Prostate gland (tissue), 2 donors: ENCODE measurements around the gene NTNG2.

Source experiments
- POLR2AphosphoS5 ChIP-seq: sonication (generic); formaldehyde crosslinking; IDR thresholded peaks from one replicate; pipeline ENCODE4 v1.6.1; 2017; ENCODE audit warnings: antibody characterized with exemption
- TF ChIP-seq, protein P1 (sequence below), 4 experiments: fragments of 200-600 bp in 2 of 4; fragments of 450-650 bp in 2 of 4; sonication (generic) in 2 of 4; IDR thresholded peaks; 1 replicate in 3 of 4; 2 replicates in 1 of 4; pipeline ENCODE4 v1.5.1; 2016 to 2019; ENCODE audit warnings: antibody characterized with exemption in 4 of 4, mild to moderate bottlenecking in 2 of 4, moderate library complexity in 2 of 4

DNA sequence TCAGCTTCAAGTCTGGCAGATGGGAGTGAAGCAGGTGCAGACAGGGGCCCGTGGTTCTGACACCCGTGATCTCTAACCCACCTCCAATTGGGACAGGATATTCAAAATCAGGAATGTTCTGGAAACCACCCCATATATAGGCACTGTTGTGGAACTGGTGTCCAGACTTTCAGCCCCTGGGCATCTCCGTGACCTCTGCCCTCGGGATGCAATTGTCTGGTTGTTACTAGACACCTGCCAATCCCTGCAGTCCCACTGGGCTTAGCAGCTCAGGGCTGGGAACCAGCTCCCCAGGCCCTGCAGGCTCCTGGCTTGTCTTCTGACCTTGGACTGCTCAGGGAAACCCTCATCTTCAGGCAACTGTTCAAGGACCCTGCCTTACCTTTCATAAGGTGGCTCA lies 38.8 kb downstream of the NTNG2 start:
- TF ChIP-seq, protein P1, sequence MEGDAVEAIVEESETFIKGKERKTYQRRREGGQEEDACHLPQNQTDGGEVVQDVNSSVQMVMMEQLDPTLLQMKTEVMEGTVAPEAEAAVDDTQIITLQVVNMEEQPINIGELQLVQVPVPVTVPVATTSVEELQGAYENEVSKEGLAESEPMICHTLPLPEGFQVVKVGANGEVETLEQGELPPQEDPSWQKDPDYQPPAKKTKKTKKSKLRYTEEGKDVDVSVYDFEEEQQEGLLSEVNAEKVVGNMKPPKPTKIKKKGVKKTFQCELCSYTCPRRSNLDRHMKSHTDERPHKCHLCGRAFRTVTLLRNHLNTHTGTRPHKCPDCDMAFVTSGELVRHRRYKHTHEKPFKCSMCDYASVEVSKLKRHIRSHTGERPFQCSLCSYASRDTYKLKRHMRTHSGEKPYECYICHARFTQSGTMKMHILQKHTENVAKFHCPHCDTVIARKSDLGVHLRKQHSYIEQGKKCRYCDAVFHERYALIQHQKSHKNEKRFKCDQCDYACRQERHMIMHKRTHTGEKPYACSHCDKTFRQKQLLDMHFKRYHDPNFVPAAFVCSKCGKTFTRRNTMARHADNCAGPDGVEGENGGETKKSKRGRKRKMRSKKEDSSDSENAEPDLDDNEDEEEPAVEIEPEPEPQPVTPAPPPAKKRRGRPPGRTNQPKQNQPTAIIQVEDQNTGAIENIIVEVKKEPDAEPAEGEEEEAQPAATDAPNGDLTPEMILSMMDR (IDR thresholded peaks at IDR 0.05): no peak
- no peak for TF ChIP-seq POLR2AphosphoS5
